22Rv1 (cell line): ENCODE results near the gene LAMA3.

Source experiments
- CTCF ChIP-seq: fragments of 450-650 bp; IDR thresholded peaks from 2 replicates; pipeline ENCODE4 v1.5.1; 2017; ENCODE audit warnings: mild to moderate bottlenecking
- ZFX ChIP-seq: fragments of 450-650 bp; IDR thresholded peaks from 2 replicates; pipeline ENCODE4 v1.6.1; 2017; ENCODE audit warnings: antibody characterized with exemption, borderline replicate concordance

GRCh38 chr18:23936381-23936958 is 247.2 kb downstream of the LAMA3 start:
- no peak for TF ChIP-seq CTCF
- no peak for TF ChIP-seq ZFX
